GM10266 (cell line): ENCODE measurements around the gene PDE6H.
A peak's percentile ranks its signal among the peaks of the same experiment; 100 is the strongest.

Experiments
- DNase-seq: peaks from one replicate; pipeline ENCODE4 v3.0.0; 2012; ENCODE audit errors: extremely low spot score
- CTCF ChIP-seq: IDR thresholded peaks from 2 replicates; pipeline ENCODE4 v1.5.1; 2012; ENCODE audit warnings: mild to moderate bottlenecking, low read depth; ENCODE audit not compliant: control insufficient read depth, insufficient read depth; ENCODE audit errors: missing control alignments

The PDE6H gene

GRCh38 chr12:14950982-14951746 lies 21.7 kb upstream of the PDE6H start:
- no peak for TF ChIP-seq CTCF
- DNase-seq, result no peak

- TF ChIP-seq CTCF, result no peak
- no peak for DNase-seq
Observed at GRCh38 chr12:14951851-14952250, 21.0 kb upstream of the PDE6H start.

- DNase-seq, result peak; percentile 22
- no peak for TF ChIP-seq CTCF
Observed at GRCh38 chr12:14952299-14952921, 20.4 kb upstream of the PDE6H start.

GRCh38 chr12:14953752-14954151 lies 19.1 kb upstream of the PDE6H start:
- DNase-seq, result no peak
- TF ChIP-seq CTCF, result no peak

- no peak for TF ChIP-seq CTCF
Observed at GRCh38 chr12:14954269-14954668, 18.6 kb upstream of the PDE6H start.

GRCh38 chr12:14956024-14956891 lies 16.6 kb upstream of the PDE6H start:
- no peak for TF ChIP-seq CTCF
- DNase-seq, result peak; percentile 24

More at GRCh38 chr12:14954269-14954668, 18.6 kb upstream of the PDE6H start:
- no peak for DNase-seq

- no peak for TF ChIP-seq CTCF
- no peak for DNase-seq
Observed at GRCh38 chr12:14956905-14957304, 15.9 kb upstream of the PDE6H start.
